HepG2 (cell line): ENCODE data around the gene CMTM2. TPM values are rescaled to one million over a fixed set of nuclear protein-coding genes. Genes with fewer than 3 reads are reported as not detected.

Experiments
- ATAC-seq: fragments of 200-7000 bp; cut with Tn5 transposase; 3 replicates; pipeline ENCODE4 v1.9.1; 2020; ENCODE audit warnings: mild to moderate bottlenecking, moderate library complexity
- BruUV-seq: library from RNA; stranded (reverse); fragments of 400-500 nt; replicated peaks from 2 replicates; lab custom pipeline; 2021; lab: Mats Ljungman, UMichigan
- CTCF ChIA-PET: fragments of 300-600 bp; formaldehyde crosslinking; extraction: SDS; loops from one replicate; lab custom pipeline; 2021; ENCODE audit warnings: low total read pairs, inconsistent platforms, low intra/inter-chr PET ratio; lab: Yijun Ruan, JAX
- POLR2A ChIA-PET: fragments of 350-600 bp; sonication (Branson Sonifier 250); formaldehyde crosslinking; loops from one replicate; lab custom pipeline; 2020; ENCODE audit warnings: antibody characterized with exemption, inconsistent platforms; lab: Yijun Ruan, JAX
- DNase-seq: peaks from one replicate; pipeline ENCODE4 v3.0.0-alpha.2; 2015; ENCODE audit warnings: low spot score
- FAIRE-seq: peaks from 3 replicates; lab custom pipeline; 2011; peaks lifted over from hg19 to GRCh38; lab: Jason Lieb, UNC
- H2AFZ ChIP-seq: one replicate; pipeline ENCODE4 v1.6.1; 2011; ENCODE audit warnings: low read length, inconsistent platforms
- H3K27ac ChIP-seq: fragments of 300-600 bp; 3 replicates; pipeline ENCODE4 v1.8.0; 2011; ENCODE audit warnings: mixed run types, mild to moderate bottlenecking, mixed read lengths, low read length, inconsistent platforms; ENCODE audit not compliant: insufficient read depth; ENCODE audit errors: extremely low read length
- H3K27me3 ChIP-seq, 2 experiments: fragments of 200-600 bp in 1 of 2; 2 replicates in 1 of 2; 3 replicates in 1 of 2; pipeline versions ENCODE4 v1.6.0 to v1.8.0; 2011; ENCODE audit warnings: low read length in 2 of 2, mild to moderate bottlenecking in 2 of 2, moderate library complexity in 2 of 2, inconsistent platforms in 1 of 2; ENCODE audit not compliant: insufficient read depth in 2 of 2, control insufficient read depth in 1 of 2
- H3K36me3 ChIP-seq, 2 experiments: fragments of 200-600 bp in 1 of 2; replicated peaks in 1 of 2; 2 replicates in 1 of 2; 3 replicates in 1 of 2; pipeline versions ENCODE4 v1.5.1 to v1.8.0; 2011; ENCODE audit warnings: low read length in 2 of 2, inconsistent platforms in 1 of 2; ENCODE audit not compliant: insufficient read depth in 2 of 2, control insufficient read depth in 1 of 2
- H3K4me1 ChIP-seq: 2 replicates; pipeline ENCODE4 v1.5.1; 2012; ENCODE audit warnings: low read length, inconsistent platforms; ENCODE audit not compliant: insufficient read depth
- H3K4me2 ChIP-seq: 2 replicates; pipeline ENCODE4 v1.6.0; 2011; ENCODE audit warnings: low read depth, low read length, inconsistent platforms
- H3K4me3 ChIP-seq, 3 experiments: fragments of 200-600 bp in 1 of 3; sonication (generic), shearing (Covaris generic) in 1 of 3; replicated peaks in 1 of 3; 2 replicates each; pipeline ENCODE4 v1.5.1; 2011 to 2016; ENCODE audit warnings: low read length in 3 of 3, inconsistent platforms in 2 of 3, low read depth in 2 of 3, mild to moderate bottlenecking in 2 of 3, control low read depth in 1 of 3, mixed read lengths in 1 of 3; ENCODE audit not compliant: insufficient read depth in 1 of 3
- H3K79me2 ChIP-seq: one replicate; pipeline ENCODE4 v1.6.1; 2011; ENCODE audit warnings: low read length, inconsistent platforms; ENCODE audit not compliant: insufficient read depth
- H3K9ac ChIP-seq: 2 replicates; pipeline ENCODE4 v1.6.0; 2011; ENCODE audit warnings: mild to moderate bottlenecking, low read depth, low read length, inconsistent platforms; ENCODE audit not compliant: insufficient read depth
- H3K9me3 ChIP-seq: 2 replicates; pipeline ENCODE4 v1.5.1; 2012; ENCODE audit warnings: mild to moderate bottlenecking, low read length
- H4K20me1 ChIP-seq: 2 replicates; pipeline ENCODE4 v1.6.0; 2011; ENCODE audit warnings: inconsistent platforms, mild to moderate bottlenecking, low read length, moderate library complexity; ENCODE audit not compliant: insufficient read depth
- MBNL3 ChIP-seq: fragments of 250-450 bp; sonication (Bioruptor Pico); conservative IDR thresholded peaks from 2 replicates; pipeline ENCODE4 v1.8.0; 2022; ENCODE audit warnings: mild to moderate bottlenecking, inconsistent platforms
- MED13 ChIP-seq: sonication (generic); formaldehyde crosslinking; IDR thresholded peaks from 2 replicates; pipeline ENCODE4 v1.5.0; 2020; ENCODE audit warnings: missing genetic modification reagents
- MEF2D ChIP-seq: sonication (generic); formaldehyde crosslinking; IDR thresholded peaks from 2 replicates; pipeline ENCODE4 v1.5.1; 2020; ENCODE audit warnings: mild to moderate bottlenecking, missing genetic modification reagents
- MXI1 ChIP-seq: IDR thresholded peaks from 3 replicates; pipeline ENCODE4 v1.6.1; 2012; ENCODE audit warnings: low read depth, low read length, inconsistent platforms, borderline replicate concordance
- PITX1 ChIP-seq: sonication (generic); formaldehyde crosslinking; IDR thresholded peaks from 2 replicates; pipeline ENCODE4 v1.5.1; 2020; ENCODE audit warnings: mild to moderate bottlenecking, missing genetic modification reagents
- REXO4 ChIP-seq: sonication (generic); formaldehyde crosslinking; IDR thresholded peaks from 2 replicates; pipeline ENCODE4 v1.8.0; 2022; ENCODE audit warnings: missing genetic modification reagents, mild to moderate bottlenecking, borderline replicate concordance
- SALL2 ChIP-seq: sonication (generic); formaldehyde crosslinking; IDR thresholded peaks from 2 replicates; pipeline ENCODE4 v1.8.1; 2023; ENCODE audit warnings: mild to moderate bottlenecking, missing genetic modification reagents, inconsistent platforms
- SMAD9 ChIP-seq: sonication (generic); formaldehyde crosslinking; IDR thresholded peaks from 2 replicates; pipeline ENCODE4 v1.5.1; 2020; ENCODE audit warnings: mild to moderate bottlenecking, missing genetic modification reagents
- SMYD3 ChIP-seq: sonication (generic); formaldehyde crosslinking; IDR thresholded peaks from 2 replicates; pipeline ENCODE4 v1.8.1; 2023; ENCODE audit warnings: mild to moderate bottlenecking, missing genetic modification reagents
- SNRNP70 ChIP-seq: fragments of 200-400 bp; formaldehyde crosslinking; IDR thresholded peaks from 2 replicates; pipeline ENCODE4 v1.6.1; 2017; ENCODE audit warnings: mild to moderate bottlenecking, low read depth, low read length, moderate library complexity
- TAF1 ChIP-seq: sonication (generic); formaldehyde crosslinking; IDR thresholded peaks from 2 replicates; pipeline ENCODE4 v1.4.0; 2020; ENCODE audit warnings: missing genetic modification reagents
- ZNF224 ChIP-seq: sonication (generic); formaldehyde crosslinking; IDR thresholded peaks from 2 replicates; pipeline ENCODE4 v1.5.0; 2020; ENCODE audit warnings: mild to moderate bottlenecking, missing genetic modification reagents
- ZNF274 ChIP-seq: sonication (generic); formaldehyde crosslinking; IDR thresholded peaks from 2 replicates; pipeline ENCODE4 v1.5.1; 2020; ENCODE audit warnings: mild to moderate bottlenecking, missing genetic modification reagents
- WGBS: methylation state at CpG from one replicate; pipeline ENCODE4 v1.1.6; 2017; ENCODE audit warnings: low lambda C conversion rate; 5-methylcytosine and 5-hydroxymethylcytosine counted together
- in situ Hi-C: cut with HindIII; loops from 2 replicates; pipeline ENCODE4 v1.10.0; 2017; ENCODE audit warnings: low pct_unique_long_range_greater_than_20kb; ENCODE audit not compliant: extremely low pct_ligation_motif_present
- intact Hi-C: fragments of 100-400 bp; cut with micrococcal nuclease; formaldehyde crosslinking; loops from one replicate; pipeline ENCODE4 v1.10.0; 2022; ENCODE audit not compliant: unreplicated experiment
- polyA plus RNA-seq, 8 experiments: library from polyadenylated mRNA; depleted of rRNA in 3 of 8; stranded (reverse) in 7 of 8; unstranded in 1 of 8; fragments of >200 nt; fragmentation: Illumina TruSeq in 4 of 8; extraction: Trizol in 4 of 8; gene quantifications; 2 replicates each; pipeline versions ENCODE4 v1.2.1 to v1.2.3, GENCODE V29; 2011 to 2016; ENCODE audit warnings: low read depth in 4 of 8, missing spikeins in 1 of 8, mixed read lengths in 1 of 8; ENCODE audit not compliant: insufficient read depth in 1 of 8
- total RNA-seq, 5 experiments: library from RNA; depleted of rRNA; stranded (reverse); fragments of >200 nt; fragmentation: Illumina TruSeq; extraction: Trizol; gene quantifications; 2 replicates each; pipeline ENCODE4 v1.2.3, GENCODE V29; 2016; ENCODE audit warnings: low read depth in 1 of 5

CMTM2 gene
- total and polyA plus RNA-seq, 2 of the 13 experiments (the other 11 are each of a cell fraction or from before 2014, with no cell fraction given) = not detected

DNA sequence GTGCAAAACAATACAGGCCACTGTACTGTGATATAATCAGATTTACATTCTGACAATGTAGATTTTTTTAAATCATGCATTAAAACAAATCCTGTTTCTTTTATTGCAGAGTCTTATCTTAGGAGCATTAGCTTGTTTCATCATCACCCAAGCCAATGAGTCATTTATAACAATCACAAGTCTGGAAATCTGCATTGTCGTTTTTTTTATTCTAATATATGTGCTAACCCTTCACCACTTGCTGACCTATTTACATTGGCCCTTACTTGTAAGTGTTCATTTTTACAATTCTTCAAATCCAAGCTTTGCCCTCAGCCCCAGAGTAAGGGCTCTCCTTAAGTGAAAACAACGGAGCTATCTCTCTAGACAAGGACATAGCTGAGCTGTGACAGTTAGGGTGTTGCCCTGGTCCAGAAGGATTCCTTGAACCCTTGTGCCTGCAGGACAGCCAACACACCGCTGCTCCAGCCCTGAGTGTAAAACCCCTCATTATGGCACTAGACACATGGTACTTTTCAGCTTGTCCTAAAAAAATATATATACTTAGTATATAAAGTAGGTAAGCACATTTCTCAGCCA lies 9.3 kb upstream of the CMTM2 start:
- no peak for TF ChIP-seq MED13 (CRISPR knock-in tag)
- no peak for TF ChIP-seq MXI1
- no peak for TF ChIP-seq ZNF274
- TF ChIP-seq MBNL3 (CRISPR knock-in tag) = no peak
- TF ChIP-seq SMYD3 (CRISPR knock-in tag) = no peak
- TF ChIP-seq, all 625 proteins: peak for 0
- Histone ChIP-seq H3K9ac (no peak overlapping the region), H3K4me2 (no peak overlapping the region), H2AFZ (no peak overlapping the region), H3K27ac (no peak overlapping the region), H3K4me1 (no peaks in the 10 kb centered on the region), H3K9me3 (no peaks in the 10 kb centered on the region), H4K20me1 (no peaks in the 10 kb centered on the region), H3K79me2 (no peaks in the 10 kb centered on the region), H3K4me3 (no peak overlapping the region), H3K27me3 (no peaks in the 10 kb centered on the region), H3K36me3 (peaks cover 5 to 7% of the 10 kb centered on the region in 2 experiments; a peak in 3 of 5 replicates)
- ChIA-PET CTCF (no interaction called here), POLR2A (interaction anchor here (1.9 kb wide), 2 partner anchors 17 to 19 kb away, joined by 6 read pairs; partner anchors contain the start of genes CKLF and TK2)
- FAIRE-seq (no peak), DNase-seq (no peak), ATAC-seq (no peak)
- intact Hi-C loops = no loop called here
- no TSS peak for BruUV-seq
- in situ Hi-C loops = no loop called here
- WGBS = 88% methylated on average over 3 of the region's 3 CpGs

GRCh38 chr16:66572356-66572755 lies 6.9 kb upstream of the CMTM2 start:
- ChIA-PET POLR2A (no interaction called here), CTCF (no interaction called here)
- Histone ChIP-seq H3K27me3 (peaks cover 0 to 5% of the 10 kb centered on the region in 2 experiments; a peak in 1 of 5 replicates), H3K9ac (no peak overlapping the region), H3K9me3 (no peaks in the 10 kb centered on the region), H3K4me3 (no peak overlapping the region), H2AFZ (no peak overlapping the region), H3K4me2 (no peak overlapping the region), H4K20me1 (no peaks in the 10 kb centered on the region), H3K36me3 (no peaks in the 10 kb centered on the region), H3K79me2 (no peaks in the 10 kb centered on the region), H3K27ac (no peak overlapping the region), H3K4me1 (no peaks in the 10 kb centered on the region)
- no peak for FAIRE-seq
- in situ Hi-C loops (no loop called here), intact Hi-C loops (no loop called here)
- WGBS = 52% methylated on average over 2 of the region's 2 CpGs
- BruUV-seq = no TSS peak
- TF ChIP-seq PITX1 (CRISPR knock-in tag) (no peak), SALL2 (CRISPR knock-in tag) (no peak), ZNF224 (CRISPR knock-in tag) (no peak), TAF1 (no peak), MEF2D (no peak), REXO4 (CRISPR knock-in tag) (no peak), SMAD9 (CRISPR knock-in tag) (no peak), SNRNP70 (no peak)
- no peak for DNase-seq
- peak; percentile 29; the same call in 2 of the 3 replicates for ATAC-seq
